SK-N-SH treated with all-trans-retinoic acid at 6 μM for 48 hours (cell line): ENCODE data around the gene SYT7.

Source experiments
- ARNTL ChIP-seq: fragments of 450-650 bp; formaldehyde crosslinking; IDR thresholded peaks from 2 replicates; pipeline ENCODE4 v1.5.0; 2020; ENCODE audit warnings: low read depth, mild to moderate bottlenecking, moderate library complexity, borderline replicate concordance
- BACH2 ChIP-seq: fragments of 250-450 bp; sonication (Bioruptor Pico); IDR thresholded peaks from 2 replicates; pipeline ENCODE4 v1.9.0; 2021; ENCODE audit warnings: mild to moderate bottlenecking, borderline replicate concordance
- CSRNP3 ChIP-seq: fragments of 250-450 bp; sonication (Bioruptor Pico); IDR thresholded peaks from 2 replicates; pipeline ENCODE4 v1.5.1; 2021; ENCODE audit warnings: mild to moderate bottlenecking, moderate library complexity
- GLIS3 ChIP-seq: fragments of 250-450 bp; sonication (Bioruptor Pico); IDR thresholded peaks from 2 replicates; pipeline ENCODE4 v1.5.0; 2020; ENCODE audit warnings: mild to moderate bottlenecking, moderate library complexity
- ISL1 ChIP-seq: fragments of 250-450 bp; sonication (Bioruptor Pico); IDR thresholded peaks from 2 replicates; pipeline ENCODE4 v2.1.2; 2022; ENCODE audit warnings: mild to moderate bottlenecking, moderate library complexity
- OSR1 ChIP-seq: fragments of 250-450 bp; sonication (Bioruptor Pico); IDR thresholded peaks from 2 replicates; pipeline ENCODE4 v1.8.0; 2022; ENCODE audit warnings: moderate library complexity, mild to moderate bottlenecking, inconsistent platforms
- PATZ1 ChIP-seq: fragments of 250-450 bp; sonication (Bioruptor Pico); IDR thresholded peaks from 2 replicates; pipeline ENCODE4 v1.8.0; 2020; ENCODE audit warnings: mild to moderate bottlenecking, moderate library complexity, borderline replicate concordance
- POU6F1 ChIP-seq: fragments of 250-450 bp; sonication (Bioruptor Pico); IDR thresholded peaks from 2 replicates; pipeline ENCODE4 v1.8.0; 2021; ENCODE audit warnings: low read depth, mild to moderate bottlenecking, moderate library complexity, borderline replicate concordance
- RARB ChIP-seq: fragments of 250-450 bp; sonication (Bioruptor Pico); IDR thresholded peaks from 2 replicates; pipeline ENCODE4 v1.8.0; 2021; ENCODE audit warnings: mild to moderate bottlenecking, moderate library complexity
- SNAI2 ChIP-seq: fragments of 250-450 bp; sonication (Bioruptor Pico); IDR thresholded peaks from 2 replicates; pipeline ENCODE4 v1.5.0; 2020; ENCODE audit warnings: mild to moderate bottlenecking, moderate library complexity
- ZFP3 ChIP-seq: fragments of 250-450 bp; sonication (Bioruptor Pico); IDR thresholded peaks from 2 replicates; pipeline ENCODE4 v1.5.0; 2020; ENCODE audit warnings: mild to moderate bottlenecking, moderate library complexity
- TF ChIP-seq, protein P1 (sequence below): fragments of 250-450 bp; sonication (Bioruptor Pico); IDR thresholded peaks from 2 replicates; pipeline ENCODE4 v1.5.1; 2020; ENCODE audit warnings: low read depth, mild to moderate bottlenecking, moderate library complexity

DNA sequence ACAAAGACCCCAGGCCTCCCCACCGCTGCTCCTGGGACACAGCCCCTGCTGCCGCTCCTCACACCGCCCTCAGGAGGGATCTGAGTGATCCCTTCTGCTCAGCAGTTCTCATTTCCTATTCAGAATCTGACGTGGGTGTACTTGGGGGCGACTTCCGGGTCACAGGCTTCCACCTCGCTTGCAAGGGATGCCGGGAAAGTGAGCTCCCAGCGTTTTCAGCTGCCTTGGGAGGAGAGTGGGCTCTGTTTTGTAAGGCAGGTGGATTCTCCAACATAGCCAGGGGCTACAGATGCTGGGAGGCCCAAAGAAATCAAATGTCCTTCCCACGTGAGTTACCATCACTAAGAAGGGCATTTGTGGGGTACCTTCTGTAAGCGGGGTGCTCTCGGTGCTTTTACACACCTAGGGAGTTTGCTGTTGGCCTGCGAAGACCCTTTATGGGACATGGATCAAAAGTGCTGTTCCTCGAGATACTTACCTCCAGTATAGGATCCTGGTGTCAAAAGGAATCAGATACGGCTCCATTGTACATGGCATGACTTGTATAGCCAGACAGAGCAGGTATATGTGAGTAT lies 82.0 kb downstream of the SYT7 start:
- TF ChIP-seq CSRNP3 (CRISPR knock-in tag): no peak
- TF ChIP-seq GLIS3 (CRISPR knock-in tag): no peak
- no peak for TF ChIP-seq PATZ1
- no peak for TF ChIP-seq SNAI2 (CRISPR knock-in tag)
- no peak for TF ChIP-seq ZFP3 (CRISPR knock-in tag)
- TF ChIP-seq OSR1 (CRISPR knock-in tag): no peak
- TF ChIP-seq ISL1 (CRISPR knock-in tag): no peak
- no peak for TF ChIP-seq BACH2 (CRISPR knock-in tag)
- TF ChIP-seq ARNTL (CRISPR knock-in tag): no peak
- no peak for TF ChIP-seq RARB (CRISPR knock-in tag)
- no peak for TF ChIP-seq POU6F1 (CRISPR knock-in tag)
- TF ChIP-seq, protein P1, sequence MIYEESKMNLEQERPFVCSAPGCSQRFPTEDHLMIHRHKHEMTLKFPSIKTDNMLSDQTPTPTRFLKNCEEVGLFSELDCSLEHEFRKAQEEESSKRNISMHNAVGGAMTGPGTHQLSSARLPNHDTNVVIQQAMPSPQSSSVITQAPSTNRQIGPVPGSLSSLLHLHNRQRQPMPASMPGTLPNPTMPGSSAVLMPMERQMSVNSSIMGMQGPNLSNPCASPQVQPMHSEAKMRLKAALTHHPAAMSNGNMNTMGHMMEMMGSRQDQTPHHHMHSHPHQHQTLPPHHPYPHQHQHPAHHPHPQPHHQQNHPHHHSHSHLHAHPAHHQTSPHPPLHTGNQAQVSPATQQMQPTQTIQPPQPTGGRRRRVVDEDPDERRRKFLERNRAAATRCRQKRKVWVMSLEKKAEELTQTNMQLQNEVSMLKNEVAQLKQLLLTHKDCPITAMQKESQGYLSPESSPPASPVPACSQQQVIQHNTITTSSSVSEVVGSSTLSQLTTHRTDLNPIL (CRISPR knock-in tag): no peak
